ENCODE data around the gene TAF6.

TAF6 gene

GRCh38 chr7:100167912-100168323 lies 48.8 kb upstream of the TAF6 start (continued):
- TF ChIP-seq ZNF513 (tag by site-specific recombination; IDR thresholded peaks at IDR 0.05), result no peak
- 0 out of 2 replicates have a peak, but pooled peaks have one; percentile 59 for TF ChIP-seq ZNF501 (tag by site-specific recombination; IDR thresholded peaks at IDR 0.05)
- no peak for TF ChIP-seq ZNF549 (tag by site-specific recombination; IDR thresholded peaks at IDR 0.05)
- TF ChIP-seq ZNF169 (tag by site-specific recombination; IDR thresholded peaks at IDR 0.05), result no peak
- TF ChIP-seq ZNF624 (tag by site-specific recombination; IDR thresholded peaks at IDR 0.05), result peak; percentile 16; the same call in 1 of the 2 replicates
- peak; percentile 39; the same call in 1 of the 2 replicates for TF ChIP-seq ZNF2 (tag by site-specific recombination; IDR thresholded peaks at IDR 0.05)
- no peak for TF ChIP-seq ZNF202 (tag by site-specific recombination; IDR thresholded peaks at IDR 0.05; ENCODE audit: borderline replicate concordance)
- TF ChIP-seq IKZF3 (tag by site-specific recombination; IDR thresholded peaks at IDR 0.05), result no peak
- TF ChIP-seq ZNF157 (tag by site-specific recombination; IDR thresholded peaks at IDR 0.05), result 0 out of 2 replicates have a peak, but pooled peaks have one; percentile 19
- TF ChIP-seq, protein P1, sequence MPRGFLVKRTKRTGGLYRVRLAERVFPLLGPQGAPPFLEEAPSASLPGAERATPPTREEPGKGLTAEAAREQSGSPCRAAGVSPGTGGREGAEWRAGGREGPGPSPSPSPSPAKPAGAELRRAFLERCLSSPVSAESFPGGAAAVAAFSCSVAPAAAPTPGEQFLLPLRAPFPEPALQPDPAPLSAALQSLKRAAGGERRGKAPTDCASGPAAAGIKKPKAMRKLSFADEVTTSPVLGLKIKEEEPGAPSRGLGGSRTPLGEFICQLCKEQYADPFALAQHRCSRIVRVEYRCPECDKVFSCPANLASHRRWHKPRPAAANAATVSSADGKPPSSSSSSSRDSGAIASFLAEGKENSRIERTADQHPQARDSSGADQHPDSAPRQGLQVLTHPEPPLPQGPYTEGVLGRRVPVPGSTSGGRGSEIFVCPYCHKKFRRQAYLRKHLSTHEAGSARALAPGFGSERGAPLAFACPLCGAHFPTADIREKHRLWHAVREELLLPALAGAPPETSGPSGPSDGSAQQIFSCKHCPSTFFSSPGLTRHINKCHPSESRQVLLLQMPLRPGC (tag by site-specific recombination; IDR thresholded peaks at IDR 0.05), result no peak
- no peak for TF ChIP-seq ZNF747 (tag by site-specific recombination; IDR thresholded peaks at IDR 0.05)
- no peak for TF ChIP-seq ZNF843 (tag by site-specific recombination; IDR thresholded peaks at IDR 0.05)
- no peak for TF ChIP-seq ZFP3 (tag by site-specific recombination; IDR thresholded peaks at IDR 0.05; ENCODE audit: low read depth)
- TF ChIP-seq, protein P2, sequence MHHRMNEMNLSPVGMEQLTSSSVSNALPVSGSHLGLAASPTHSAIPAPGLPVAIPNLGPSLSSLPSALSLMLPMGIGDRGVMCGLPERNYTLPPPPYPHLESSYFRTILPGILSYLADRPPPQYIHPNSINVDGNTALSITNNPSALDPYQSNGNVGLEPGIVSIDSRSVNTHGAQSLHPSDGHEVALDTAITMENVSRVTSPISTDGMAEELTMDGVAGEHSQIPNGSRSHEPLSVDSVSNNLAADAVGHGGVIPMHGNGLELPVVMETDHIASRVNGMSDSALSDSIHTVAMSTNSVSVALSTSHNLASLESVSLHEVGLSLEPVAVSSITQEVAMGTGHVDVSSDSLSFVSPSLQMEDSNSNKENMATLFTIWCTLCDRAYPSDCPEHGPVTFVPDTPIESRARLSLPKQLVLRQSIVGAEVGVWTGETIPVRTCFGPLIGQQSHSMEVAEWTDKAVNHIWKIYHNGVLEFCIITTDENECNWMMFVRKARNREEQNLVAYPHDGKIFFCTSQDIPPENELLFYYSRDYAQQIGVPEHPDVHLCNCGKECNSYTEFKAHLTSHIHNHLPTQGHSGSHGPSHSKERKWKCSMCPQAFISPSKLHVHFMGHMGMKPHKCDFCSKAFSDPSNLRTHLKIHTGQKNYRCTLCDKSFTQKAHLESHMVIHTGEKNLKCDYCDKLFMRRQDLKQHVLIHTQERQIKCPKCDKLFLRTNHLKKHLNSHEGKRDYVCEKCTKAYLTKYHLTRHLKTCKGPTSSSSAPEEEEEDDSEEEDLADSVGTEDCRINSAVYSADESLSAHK (tag by site-specific recombination; IDR thresholded peaks at IDR 0.05), result no peak
- no peak for TF ChIP-seq SALL2 (tag by site-specific recombination; IDR thresholded peaks at IDR 0.05; ENCODE audit: borderline replicate concordance)
- no peak for TF ChIP-seq CTCF (tag by site-specific recombination; IDR thresholded peaks at IDR 0.05)
- TF ChIP-seq, protein P3, sequence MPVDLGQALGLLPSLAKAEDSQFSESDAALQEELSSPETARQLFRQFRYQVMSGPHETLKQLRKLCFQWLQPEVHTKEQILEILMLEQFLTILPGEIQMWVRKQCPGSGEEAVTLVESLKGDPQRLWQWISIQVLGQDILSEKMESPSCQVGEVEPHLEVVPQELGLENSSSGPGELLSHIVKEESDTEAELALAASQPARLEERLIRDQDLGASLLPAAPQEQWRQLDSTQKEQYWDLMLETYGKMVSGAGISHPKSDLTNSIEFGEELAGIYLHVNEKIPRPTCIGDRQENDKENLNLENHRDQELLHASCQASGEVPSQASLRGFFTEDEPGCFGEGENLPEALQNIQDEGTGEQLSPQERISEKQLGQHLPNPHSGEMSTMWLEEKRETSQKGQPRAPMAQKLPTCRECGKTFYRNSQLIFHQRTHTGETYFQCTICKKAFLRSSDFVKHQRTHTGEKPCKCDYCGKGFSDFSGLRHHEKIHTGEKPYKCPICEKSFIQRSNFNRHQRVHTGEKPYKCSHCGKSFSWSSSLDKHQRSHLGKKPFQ (tag by site-specific recombination; IDR thresholded peaks at IDR 0.05), result no peak
- TF ChIP-seq GLI2 (tag by site-specific recombination; IDR thresholded peaks at IDR 0.05; ENCODE audit: borderline replicate concordance, low read depth), result no peak
- TF ChIP-seq ZNF791 (tag by site-specific recombination; IDR thresholded peaks at IDR 0.05), result 0 out of 2 replicates have a peak, but pooled peaks have one; percentile 24
- no peak for TF ChIP-seq ZNF621 (tag by site-specific recombination; IDR thresholded peaks at IDR 0.05)
- no peak for TF ChIP-seq ZNF221 (tag by site-specific recombination; IDR thresholded peaks at IDR 0.05; ENCODE audit: borderline replicate concordance)
- TF ChIP-seq YY2 (tag by site-specific recombination; IDR thresholded peaks at IDR 0.05), result peak; percentile 34; the same call in 1 of the 2 replicates
- TF ChIP-seq ZNF837 (tag by site-specific recombination; IDR thresholded peaks at IDR 0.05), result no peak
- TF ChIP-seq ZNF133 (tag by site-specific recombination; IDR thresholded peaks at IDR 0.05), result no peak
- TF ChIP-seq, protein P4, sequence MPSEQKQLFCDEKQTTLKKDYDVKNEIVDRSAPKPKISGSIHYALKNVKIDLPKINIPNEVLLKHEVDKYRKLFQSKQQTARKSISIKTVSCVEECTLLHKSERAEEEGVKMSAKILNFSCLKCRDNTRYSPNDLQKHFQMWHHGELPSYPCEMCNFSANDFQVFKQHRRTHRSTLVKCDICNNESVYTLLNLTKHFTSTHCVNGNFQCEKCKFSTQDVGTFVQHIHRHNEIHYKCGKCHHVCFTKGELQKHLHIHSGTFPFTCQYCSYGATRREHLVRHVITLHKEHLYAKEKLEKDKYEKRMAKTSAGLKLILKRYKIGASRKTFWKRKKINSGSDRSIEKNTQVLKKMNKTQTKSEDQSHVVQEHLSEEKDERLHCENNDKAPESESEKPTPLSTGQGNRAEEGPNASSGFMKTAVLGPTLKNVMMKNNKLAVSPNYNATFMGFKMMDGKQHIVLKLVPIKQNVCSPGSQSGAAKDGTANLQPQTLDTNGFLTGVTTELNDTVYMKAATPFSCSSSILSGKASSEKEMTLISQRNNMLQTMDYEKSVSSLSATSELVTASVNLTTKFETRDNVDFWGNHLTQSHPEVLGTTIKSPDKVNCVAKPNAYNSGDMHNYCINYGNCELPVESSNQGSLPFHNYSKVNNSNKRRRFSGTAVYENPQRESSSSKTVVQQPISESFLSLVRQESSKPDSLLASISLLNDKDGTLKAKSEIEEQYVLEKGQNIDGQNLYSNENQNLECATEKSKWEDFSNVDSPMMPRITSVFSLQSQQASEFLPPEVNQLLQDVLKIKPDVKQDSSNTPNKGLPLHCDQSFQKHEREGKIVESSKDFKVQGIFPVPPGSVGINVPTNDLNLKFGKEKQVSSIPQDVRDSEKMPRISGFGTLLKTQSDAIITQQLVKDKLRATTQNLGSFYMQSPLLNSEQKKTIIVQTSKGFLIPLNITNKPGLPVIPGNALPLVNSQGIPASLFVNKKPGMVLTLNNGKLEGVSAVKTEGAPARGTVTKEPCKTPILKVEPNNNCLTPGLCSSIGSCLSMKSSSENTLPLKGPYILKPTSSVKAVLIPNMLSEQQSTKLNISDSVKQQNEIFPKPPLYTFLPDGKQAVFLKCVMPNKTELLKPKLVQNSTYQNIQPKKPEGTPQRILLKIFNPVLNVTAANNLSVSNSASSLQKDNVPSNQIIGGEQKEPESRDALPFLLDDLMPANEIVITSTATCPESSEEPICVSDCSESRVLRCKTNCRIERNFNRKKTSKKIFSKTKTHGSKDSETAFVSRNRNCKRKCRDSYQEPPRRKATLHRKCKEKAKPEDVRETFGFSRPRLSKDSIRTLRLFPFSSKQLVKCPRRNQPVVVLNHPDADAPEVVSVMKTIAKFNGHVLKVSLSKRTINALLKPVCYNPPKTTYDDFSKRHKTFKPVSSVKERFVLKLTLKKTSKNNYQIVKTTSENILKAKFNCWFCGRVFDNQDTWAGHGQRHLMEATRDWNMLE (tag by site-specific recombination; conservative IDR thresholded peaks at IDR 0.05; ENCODE audit: low read depth), result 0 out of 2 replicates have a peak, but pooled peaks have one; percentile 14
- no peak for TF ChIP-seq ZNF677 (tag by site-specific recombination; IDR thresholded peaks at IDR 0.05)
- no peak for TF ChIP-seq WT1 (tag by site-specific recombination; IDR thresholded peaks at IDR 0.05)

Measured in HEK293 (cell line).